Astrocyte (in vitro differentiated cells and primary cell): ENCODE results near the gene MELK.

Experiments
- EZH2 ChIP-seq: IDR thresholded peaks from 2 replicates; pipeline ENCODE4 v1.6.1; 2012; ENCODE audit warnings: mild to moderate bottlenecking, low read length, inconsistent platforms; ENCODE audit not compliant: insufficient read depth
- TF ChIP-seq, protein P1 (sequence below): IDR thresholded peaks from 2 replicates; pipeline ENCODE4 v1.5.1; 2011; ENCODE audit warnings: low read depth, mild to moderate bottlenecking, inconsistent platforms, low read length, moderate library complexity; ENCODE audit not compliant: insufficient read depth

DNA sequence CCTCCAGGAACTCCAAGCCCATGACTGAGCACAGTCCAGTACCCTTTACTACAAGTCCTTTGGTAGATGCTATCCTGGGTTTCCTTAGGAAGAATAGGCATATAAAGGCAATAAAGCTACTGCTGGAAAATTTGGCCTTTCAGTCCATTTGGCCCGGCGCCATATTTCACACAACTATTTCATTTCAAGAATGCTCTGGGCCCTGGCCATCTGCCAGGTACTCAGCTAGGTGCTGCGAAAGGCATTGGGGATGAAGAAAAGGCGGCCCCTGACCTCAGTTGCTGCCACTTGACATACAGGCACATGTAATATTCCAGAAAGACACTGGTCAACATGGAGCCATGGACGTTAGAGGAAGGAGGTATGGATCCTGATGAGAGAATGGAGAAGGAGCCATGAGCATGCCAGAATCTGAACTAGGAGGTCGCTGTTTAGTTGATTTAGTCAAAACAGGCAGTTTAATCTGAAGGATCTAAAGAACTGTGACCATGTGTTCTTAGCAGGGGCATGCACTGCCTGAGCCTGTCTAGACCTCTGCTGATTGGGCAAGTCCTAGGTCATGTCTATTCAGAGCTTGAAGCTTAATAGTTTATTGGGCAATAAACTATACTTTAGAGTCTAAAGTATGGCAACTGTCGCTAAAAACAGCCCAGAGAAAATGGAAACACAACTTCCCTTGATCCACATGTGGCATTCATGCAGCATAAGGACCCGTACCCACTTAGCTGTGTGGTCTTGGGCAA lies 149.3 kb downstream of the MELK start:
- TF ChIP-seq, protein P1, sequence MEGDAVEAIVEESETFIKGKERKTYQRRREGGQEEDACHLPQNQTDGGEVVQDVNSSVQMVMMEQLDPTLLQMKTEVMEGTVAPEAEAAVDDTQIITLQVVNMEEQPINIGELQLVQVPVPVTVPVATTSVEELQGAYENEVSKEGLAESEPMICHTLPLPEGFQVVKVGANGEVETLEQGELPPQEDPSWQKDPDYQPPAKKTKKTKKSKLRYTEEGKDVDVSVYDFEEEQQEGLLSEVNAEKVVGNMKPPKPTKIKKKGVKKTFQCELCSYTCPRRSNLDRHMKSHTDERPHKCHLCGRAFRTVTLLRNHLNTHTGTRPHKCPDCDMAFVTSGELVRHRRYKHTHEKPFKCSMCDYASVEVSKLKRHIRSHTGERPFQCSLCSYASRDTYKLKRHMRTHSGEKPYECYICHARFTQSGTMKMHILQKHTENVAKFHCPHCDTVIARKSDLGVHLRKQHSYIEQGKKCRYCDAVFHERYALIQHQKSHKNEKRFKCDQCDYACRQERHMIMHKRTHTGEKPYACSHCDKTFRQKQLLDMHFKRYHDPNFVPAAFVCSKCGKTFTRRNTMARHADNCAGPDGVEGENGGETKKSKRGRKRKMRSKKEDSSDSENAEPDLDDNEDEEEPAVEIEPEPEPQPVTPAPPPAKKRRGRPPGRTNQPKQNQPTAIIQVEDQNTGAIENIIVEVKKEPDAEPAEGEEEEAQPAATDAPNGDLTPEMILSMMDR = no peak
- no peak for TF ChIP-seq EZH2
